ENCODE measurements around the gene RASGEF1B. TPM values are rescaled to one million over a fixed set of nuclear protein-coding genes. Genes with fewer than 3 reads are reported as not detected.

Gene RASGEF1B
- total and polyA plus RNA-seq, 4 donors = 8.9 to 57.4 (median 32.1) TPM

- TF ChIP-seq RAD21 (IDR thresholded peaks at IDR 0.05) (no peak), HNF4A (conservative IDR thresholded peaks at IDR 0.05) (no peak), FOXA2 (IDR thresholded peaks at IDR 0.05) (no peak), MAX (IDR thresholded peaks at IDR 0.05) (no peak), ZBTB33 (IDR thresholded peaks at IDR 0.05) (no peak), TAF1 (conservative IDR thresholded peaks at IDR 0.05) (no peak), NR2F2 (IDR thresholded peaks at IDR 0.05) (no peak), GABPA (IDR thresholded peaks at IDR 0.05 in 1 of 2, conservative IDR thresholded peaks at IDR 0.05 in 1 of 2) (no peak), RXRA (IDR thresholded peaks at IDR 0.05) (no peak), SP1 (IDR thresholded peaks at IDR 0.05) (no peak), FOXA1 (IDR thresholded peaks at IDR 0.05) (no peak)
- TF ChIP-seq, protein P1, sequence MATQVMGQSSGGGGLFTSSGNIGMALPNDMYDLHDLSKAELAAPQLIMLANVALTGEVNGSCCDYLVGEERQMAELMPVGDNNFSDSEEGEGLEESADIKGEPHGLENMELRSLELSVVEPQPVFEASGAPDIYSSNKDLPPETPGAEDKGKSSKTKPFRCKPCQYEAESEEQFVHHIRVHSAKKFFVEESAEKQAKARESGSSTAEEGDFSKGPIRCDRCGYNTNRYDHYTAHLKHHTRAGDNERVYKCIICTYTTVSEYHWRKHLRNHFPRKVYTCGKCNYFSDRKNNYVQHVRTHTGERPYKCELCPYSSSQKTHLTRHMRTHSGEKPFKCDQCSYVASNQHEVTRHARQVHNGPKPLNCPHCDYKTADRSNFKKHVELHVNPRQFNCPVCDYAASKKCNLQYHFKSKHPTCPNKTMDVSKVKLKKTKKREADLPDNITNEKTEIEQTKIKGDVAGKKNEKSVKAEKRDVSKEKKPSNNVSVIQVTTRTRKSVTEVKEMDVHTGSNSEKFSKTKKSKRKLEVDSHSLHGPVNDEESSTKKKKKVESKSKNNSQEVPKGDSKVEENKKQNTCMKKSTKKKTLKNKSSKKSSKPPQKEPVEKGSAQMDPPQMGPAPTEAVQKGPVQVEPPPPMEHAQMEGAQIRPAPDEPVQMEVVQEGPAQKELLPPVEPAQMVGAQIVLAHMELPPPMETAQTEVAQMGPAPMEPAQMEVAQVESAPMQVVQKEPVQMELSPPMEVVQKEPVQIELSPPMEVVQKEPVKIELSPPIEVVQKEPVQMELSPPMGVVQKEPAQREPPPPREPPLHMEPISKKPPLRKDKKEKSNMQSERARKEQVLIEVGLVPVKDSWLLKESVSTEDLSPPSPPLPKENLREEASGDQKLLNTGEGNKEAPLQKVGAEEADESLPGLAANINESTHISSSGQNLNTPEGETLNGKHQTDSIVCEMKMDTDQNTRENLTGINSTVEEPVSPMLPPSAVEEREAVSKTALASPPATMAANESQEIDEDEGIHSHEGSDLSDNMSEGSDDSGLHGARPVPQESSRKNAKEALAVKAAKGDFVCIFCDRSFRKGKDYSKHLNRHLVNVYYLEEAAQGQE (IDR thresholded peaks at IDR 0.05) = no peak
- 82% methylated on average over 7 of the region's 7 CpGs for WGBS
- no peak for DNase-seq (ENCODE audit: low spot score)
Observed at GRCh38 chr4:81399306-81400086, 72.2 kb downstream of the RASGEF1B start.

DNA sequence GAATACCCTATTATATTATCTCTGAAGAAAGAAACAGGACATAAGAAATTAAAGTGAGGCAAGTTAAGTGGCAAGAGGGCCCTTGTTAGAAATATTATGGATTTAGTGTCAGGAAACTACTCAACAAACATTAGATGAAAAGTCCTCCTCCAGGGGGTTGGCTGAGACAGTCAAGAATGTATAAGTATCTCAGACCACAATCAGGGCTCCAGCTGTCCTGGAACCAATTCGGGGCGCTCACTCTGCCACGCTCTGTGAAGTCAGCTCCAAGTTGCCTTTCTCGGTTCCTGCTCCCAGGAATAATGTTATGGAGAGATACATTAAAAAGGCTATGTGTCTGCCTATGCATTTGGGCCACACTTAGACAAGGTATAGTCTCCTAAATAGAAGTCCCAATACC is 73.3 kb downstream of the RASGEF1B start:
- no peaks in the 10 kb centered on the region for H3K4me1 ChIP-seq (ENCODE audit: control insufficient read depth in 4 of 4, insufficient read depth in 4 of 4, low read length in 3 of 4)
- WGBS = 96% methylated on average over 4 of the region's 4 CpGs
- TF ChIP-seq RXRA (IDR thresholded peaks at IDR 0.05) (no peak), MAX (IDR thresholded peaks at IDR 0.05) (no peak), CTCF (IDR thresholded peaks at IDR 0.05; ENCODE audit: low read depth, low read length, missing input control) (no peak), EGR1 (IDR thresholded peaks at IDR 0.05; ENCODE audit: low read depth in 2 of 2) (no peak), SP1 (IDR thresholded peaks at IDR 0.05) (no peak), JUND (IDR thresholded peaks at IDR 0.05) (no peak), HNF4G (IDR thresholded peaks at IDR 0.05) (no peak)
- H3K36me3 ChIP-seq (ENCODE audit: control insufficient read depth in 4 of 4, insufficient read depth in 3 of 4, low read depth in 1 of 4, low read length in 3 of 4) = no peaks in the 10 kb centered on the region
- no peaks in the 10 kb centered on the region for H3K9me3 ChIP-seq (ENCODE audit: control insufficient read depth in 4 of 4, low read length in 3 of 4)
- H3K27ac ChIP-seq (ENCODE audit: low read depth in 1 of 2, low read length in 2 of 2) = no peak overlapping the region
- no peak overlapping the region for H3K9ac ChIP-seq (ENCODE audit: low read depth in 1 of 2, low read length in 2 of 2)
- DNase-seq (ENCODE audit: low spot score) = no peak
- no peaks in the 10 kb centered on the region for H3K27me3 ChIP-seq (ENCODE audit: control insufficient read depth in 4 of 4, insufficient read depth in 4 of 4, low read length in 3 of 4)
- H3K4me3 ChIP-seq (ENCODE audit: low read depth in 1 of 3, low read length in 3 of 3) = no peak overlapping the region

More at GRCh38 chr4:81399306-81400086, 72.2 kb downstream of the RASGEF1B start:
- Histone ChIP-seq H3K9ac (ENCODE audit: low read depth in 1 of 2, low read length in 2 of 2) (no peak overlapping the region), H3K9me3 (ENCODE audit: control insufficient read depth in 4 of 4, low read length in 3 of 4) (no peaks in the 10 kb centered on the region), H3K27me3 (ENCODE audit: control insufficient read depth in 4 of 4, insufficient read depth in 4 of 4, low read length in 3 of 4) (no peaks in the 10 kb centered on the region), H3K4me3 (ENCODE audit: low read depth in 1 of 3, low read length in 3 of 3) (no peak overlapping the region), H3K4me1 (ENCODE audit: control insufficient read depth in 4 of 4, insufficient read depth in 4 of 4, low read length in 3 of 4) (no peaks in the 10 kb centered on the region), H3K27ac (ENCODE audit: low read depth in 1 of 2, low read length in 2 of 2) (no peak overlapping the region), H3K36me3 (ENCODE audit: control insufficient read depth in 4 of 4, insufficient read depth in 3 of 4, low read depth in 1 of 4, low read length in 3 of 4) (no peaks in the 10 kb centered on the region)

Data from liver (tissue), 9 donors.